OCI-LY1 (cell line): ENCODE data around the gene BTK.

Source experiments
- H2AFZ ChIP-seq: fragments of 200-600 bp; sonication (generic), shearing (Covaris generic); 2 replicates; pipeline ENCODE4 v1.6.0; 2014; ENCODE audit warnings: antibody characterized with exemption, mild to moderate bottlenecking, low read length
- H3F3A ChIP-seq: fragments of 200-600 bp; sonication (generic), shearing (Covaris generic); 2 replicates; pipeline ENCODE4 v1.6.0; 2014; ENCODE audit warnings: mild to moderate bottlenecking, antibody characterized with exemption, low read length, moderate library complexity; ENCODE audit not compliant: insufficient read depth
- H3K27ac ChIP-seq: fragments of 200-600 bp; sonication (generic); 2 replicates; pipeline ENCODE4 v1.5.1; 2014; ENCODE audit warnings: low read length, mixed run types, mild to moderate bottlenecking, low read depth; ENCODE audit not compliant: poor library complexity, severe bottlenecking
- H3K27me3 ChIP-seq: fragments of 200-600 bp; sonication (generic); 2 replicates; pipeline ENCODE4 v1.6.0; 2014; ENCODE audit warnings: antibody characterized with exemption, mild to moderate bottlenecking, low read length, moderate library complexity; ENCODE audit not compliant: insufficient read depth
- H3K36me3 ChIP-seq: fragments of 200-600 bp; sonication (generic); 2 replicates; pipeline ENCODE4 v1.6.1; 2014; ENCODE audit warnings: mild to moderate bottlenecking, antibody characterized with exemption, low read length, moderate library complexity, mixed read lengths; ENCODE audit not compliant: insufficient read depth
- H3K4me1 ChIP-seq: fragments of 200-600 bp; sonication (generic); 2 replicates; pipeline ENCODE4 v1.5.1; 2014; ENCODE audit warnings: mild to moderate bottlenecking, low read length, moderate library complexity; ENCODE audit not compliant: insufficient read depth, severe bottlenecking
- H3K4me2 ChIP-seq: fragments of 200-600 bp; sonication (generic), shearing (Covaris generic); 2 replicates; pipeline ENCODE4 v1.6.1; 2014; ENCODE audit warnings: low read length
- H3K4me3 ChIP-seq: fragments of 200-600 bp; sonication (generic); 2 replicates; pipeline ENCODE4 v1.5.1; 2014; ENCODE audit warnings: low read length, low read depth, mild to moderate bottlenecking, mixed read lengths; ENCODE audit not compliant: poor library complexity, severe bottlenecking
- H3K79me2 ChIP-seq: fragments of 200-600 bp; shearing (Covaris generic); 2 replicates; pipeline ENCODE4 v1.6.1; 2016; ENCODE audit warnings: mixed run types, low read length, mixed read lengths; ENCODE audit not compliant: insufficient read depth
- H3K9ac ChIP-seq: fragments of 200-600 bp; sonication (generic), shearing (Covaris generic); 2 replicates; pipeline ENCODE4 v1.6.1; 2014; ENCODE audit warnings: mild to moderate bottlenecking, low read length, mixed read lengths
- H3K9me2 ChIP-seq: fragments of 200-600 bp; sonication (generic), shearing (Covaris generic); 2 replicates; pipeline ENCODE4 v1.6.1; 2014; ENCODE audit warnings: low read depth, mild to moderate bottlenecking, low read length, mixed read lengths
- H3K9me3 ChIP-seq: fragments of 200-600 bp; shearing (Covaris generic); 2 replicates; pipeline ENCODE4 v1.6.1; 2014; ENCODE audit warnings: low read length, mixed read lengths
- H4K20me1 ChIP-seq: fragments of 200-600 bp; sonication (generic), shearing (Covaris generic); 2 replicates; pipeline ENCODE4 v1.6.0; 2016; ENCODE audit warnings: mild to moderate bottlenecking, low read length; ENCODE audit not compliant: insufficient read depth
- CTCF ChIP-seq: fragments of 200-600 bp; sonication (generic), shearing (Covaris generic); IDR thresholded peaks from 2 replicates; pipeline ENCODE4 v1.5.1; 2017; ENCODE audit warnings: mild to moderate bottlenecking, antibody characterized with exemption, low read length, moderate library complexity, mixed read lengths
- EZH2 ChIP-seq: fragments of 200-600 bp; sonication (generic), shearing (Covaris generic); IDR thresholded peaks from 2 replicates; pipeline ENCODE4 v1.8.0; 2017; ENCODE audit warnings: borderline replicate concordance, mixed run types, mild to moderate bottlenecking, antibody characterized with exemption, low read length, moderate library complexity, mixed read lengths

The BTK gene

GRCh38 chrX:101386542-101386885 lies 523 bp upstream of the BTK start:
- Histone ChIP-seq H3K4me2 (peak overlapping the region; percentile 69), H3K4me3 (peak overlapping the region; percentile 70), H3K27ac (peak overlapping the region; percentile 80), H4K20me1 (no peaks in the 10 kb centered on the region), H3K36me3 (peaks cover 11% of the 10 kb centered on the region), H3K9me2 (no peaks in the 10 kb centered on the region), H3K4me1 (peaks cover 55% of the 10 kb centered on the region), H2AFZ (no peak overlapping the region), H3K9me3 (no peaks in the 10 kb centered on the region), H3F3A (no peaks in the 10 kb centered on the region), H3K79me2 (peaks cover 24% of the 10 kb centered on the region), H3K27me3 (no peaks in the 10 kb centered on the region), H3K9ac (peak overlapping the region; percentile 25; the same call in 1 of the 2 replicates)
- no peak for TF ChIP-seq CTCF
- no peak for TF ChIP-seq EZH2

GRCh38 chrX:101385026-101385684 lies 836 bp downstream of the BTK start:
- Histone ChIP-seq H3K9ac (peak overlapping the region; percentile 81), H3F3A (no peaks in the 10 kb centered on the region), H3K79me2 (peaks cover 19% of the 10 kb centered on the region), H3K9me2 (no peaks in the 10 kb centered on the region), H3K4me2 (peak overlapping the region; percentile 69), H3K36me3 (0 out of 2 replicates have a peak, but pooled peaks cover 5% of the 10 kb centered on the region), H2AFZ (no peak overlapping the region), H3K4me3 (peak overlapping the region; percentile 70), H3K27ac (peak overlapping the region; percentile 80), H3K4me1 (peaks cover 52% of the 10 kb centered on the region), H4K20me1 (no peaks in the 10 kb centered on the region), H3K9me3 (no peaks in the 10 kb centered on the region), H3K27me3 (no peaks in the 10 kb centered on the region)
- TF ChIP-seq CTCF (no peak), EZH2 (no peak)

GRCh38 chrX:101383679-101384205 lies 2.2 kb downstream of the BTK start:
- Histone ChIP-seq H3K4me3 (peak overlapping the region; percentile 70), H3K9me2 (no peaks in the 10 kb centered on the region), H4K20me1 (no peaks in the 10 kb centered on the region), H3K79me2 (peaks cover 24% of the 10 kb centered on the region), H3K4me2 (peak overlapping the region; percentile 69), H3K27me3 (no peaks in the 10 kb centered on the region), H3K36me3 (0 out of 2 replicates have a peak, but pooled peaks cover 5% of the 10 kb centered on the region), H2AFZ (no peak overlapping the region), H3K27ac (peak overlapping the region; percentile 80), H3F3A (no peaks in the 10 kb centered on the region), H3K9ac (peak overlapping the region; percentile 43; the same call in 1 of the 2 replicates), H3K9me3 (no peaks in the 10 kb centered on the region), H3K4me1 (peaks cover 38% of the 10 kb centered on the region)
- no peak for TF ChIP-seq CTCF
- TF ChIP-seq EZH2, result no peak
